OCI-LY3 (cell line): ENCODE results near the gene TMEM260.

Source experiments
- H2AFZ ChIP-seq: fragments of 200-600, 300-600 bp; shearing (Covaris generic); 2 replicates; pipeline ENCODE4 v1.6.0; 2014; ENCODE audit warnings: antibody characterized with exemption, low read depth, low read length
- H3K27ac ChIP-seq: fragments of 200-600, 300-600 bp; sonication (generic); 2 replicates; pipeline ENCODE4 v1.5.1; 2014; ENCODE audit warnings: mild to moderate bottlenecking, low read length, moderate library complexity, mixed read lengths
- H3K27me3 ChIP-seq: fragments of 200-600, 300-600 bp; sonication (generic); 2 replicates; pipeline ENCODE4 v1.6.1; 2014; ENCODE audit warnings: low read depth, low read length, mixed read lengths
- H3K36me3 ChIP-seq: fragments of 200-600, 300-600 bp; sonication (generic); replicated peaks from 2 replicates; pipeline ENCODE3; 2014; ENCODE audit warnings: low read depth, low read length, mixed read lengths
- H3K4me1 ChIP-seq: fragments of 300-600, 200-600 bp; sonication (generic); 2 replicates; pipeline ENCODE4 v1.6.1; 2014; ENCODE audit warnings: low read length, mixed read lengths
- H3K4me2 ChIP-seq: fragments of 200-600, 300-600 bp; sonication (generic); 2 replicates; pipeline ENCODE4 v1.6.1; 2014; ENCODE audit warnings: low read length, mixed read lengths
- H3K4me3 ChIP-seq: fragments of 300-600, 200-600 bp; sonication (generic); 2 replicates; pipeline ENCODE4 v1.5.1; 2014; ENCODE audit warnings: antibody characterized with exemption, mild to moderate bottlenecking, low read length, moderate library complexity
- H3K79me2 ChIP-seq: fragments of 300-600, 200-600 bp; shearing (Covaris generic); 2 replicates; pipeline ENCODE4 v1.6.1; 2014; ENCODE audit warnings: mild to moderate bottlenecking, low read length, mixed read lengths
- H3K9ac ChIP-seq: fragments of 300-600, 200-600 bp; shearing (Covaris generic); 2 replicates; pipeline ENCODE4 v1.6.0; 2014; ENCODE audit warnings: mild to moderate bottlenecking, low read length, moderate library complexity
- H3K9me3 ChIP-seq: fragments of 200-600, 300-600 bp; shearing (Covaris generic); 2 replicates; pipeline ENCODE4 v1.6.1; 2014; ENCODE audit warnings: low read length, mixed read lengths; ENCODE audit not compliant: insufficient read depth
- H4K20me1 ChIP-seq: fragments of 200-600, 300-600 bp; sonication (generic); 2 replicates; pipeline ENCODE4 v1.6.1; 2016; ENCODE audit warnings: low read length, mixed read lengths; ENCODE audit not compliant: insufficient read depth
- EZH2phosphoT487 ChIP-seq: fragments of 200-600 bp; shearing (Covaris generic); IDR thresholded peaks from 2 replicates; pipeline ENCODE4 v1.6.1; 2018; ENCODE audit warnings: antibody characterized with exemption, mixed run types, low read depth
- TF ChIP-seq, protein P1 (sequence below): fragments of 200-600, 300-600 bp; sonication (generic); IDR thresholded peaks from 2 replicates; pipeline ENCODE4 v1.5.1; 2014; ENCODE audit warnings: antibody characterized with exemption, low read length, low read depth

TMEM260 gene

DNA sequence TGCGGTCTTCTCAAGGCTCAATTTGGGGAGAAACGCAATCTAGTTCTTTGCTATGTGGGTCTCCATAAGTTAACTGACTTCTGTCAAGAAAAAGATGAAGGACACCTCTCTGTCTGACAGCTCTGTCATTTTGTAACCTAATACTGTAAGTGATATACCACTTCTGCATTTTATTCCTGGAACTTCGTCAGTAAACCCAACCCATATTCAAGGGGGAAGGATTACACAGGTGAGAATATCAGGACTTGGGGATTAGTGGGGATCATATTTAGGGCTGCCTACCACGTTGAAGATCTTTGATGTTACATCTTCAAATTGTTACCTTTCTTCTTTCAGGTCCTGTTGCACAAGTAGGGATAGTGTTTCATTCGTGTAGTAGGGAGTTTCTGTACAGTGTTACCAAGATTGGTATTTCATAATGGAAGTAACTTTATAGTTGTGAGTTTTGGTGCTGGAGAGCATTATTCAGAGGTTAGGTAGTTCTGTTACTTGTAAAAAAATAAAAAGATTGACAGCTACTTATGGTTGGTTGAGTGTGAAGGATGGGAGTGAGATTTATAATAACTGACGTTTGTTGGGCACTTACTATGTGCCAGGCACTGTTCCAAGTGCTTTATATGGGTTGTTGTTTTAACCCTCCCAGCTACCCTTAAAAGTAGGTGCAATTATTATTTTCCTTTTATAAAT lies 1.6 kb downstream of the TMEM260 start:
- Histone ChIP-seq H3K36me3 (peaks cover 4% of the 10 kb centered on the region), H4K20me1 (peaks cover 38% of the 10 kb centered on the region), H2AFZ (no peak overlapping the region), H3K4me2 (peak overlapping the region; percentile 98), H3K9ac (peak overlapping the region; percentile 85), H3K27me3 (no peaks in the 10 kb centered on the region), H3K9me3 (no peaks in the 10 kb centered on the region), H3K4me3 (peak overlapping the region; percentile 98), H3K27ac (peak overlapping the region; percentile 33), H3K4me1 (peaks cover 55% of the 10 kb centered on the region), H3K79me2 (peaks cover 44% of the 10 kb centered on the region)
- TF ChIP-seq, protein P1, sequence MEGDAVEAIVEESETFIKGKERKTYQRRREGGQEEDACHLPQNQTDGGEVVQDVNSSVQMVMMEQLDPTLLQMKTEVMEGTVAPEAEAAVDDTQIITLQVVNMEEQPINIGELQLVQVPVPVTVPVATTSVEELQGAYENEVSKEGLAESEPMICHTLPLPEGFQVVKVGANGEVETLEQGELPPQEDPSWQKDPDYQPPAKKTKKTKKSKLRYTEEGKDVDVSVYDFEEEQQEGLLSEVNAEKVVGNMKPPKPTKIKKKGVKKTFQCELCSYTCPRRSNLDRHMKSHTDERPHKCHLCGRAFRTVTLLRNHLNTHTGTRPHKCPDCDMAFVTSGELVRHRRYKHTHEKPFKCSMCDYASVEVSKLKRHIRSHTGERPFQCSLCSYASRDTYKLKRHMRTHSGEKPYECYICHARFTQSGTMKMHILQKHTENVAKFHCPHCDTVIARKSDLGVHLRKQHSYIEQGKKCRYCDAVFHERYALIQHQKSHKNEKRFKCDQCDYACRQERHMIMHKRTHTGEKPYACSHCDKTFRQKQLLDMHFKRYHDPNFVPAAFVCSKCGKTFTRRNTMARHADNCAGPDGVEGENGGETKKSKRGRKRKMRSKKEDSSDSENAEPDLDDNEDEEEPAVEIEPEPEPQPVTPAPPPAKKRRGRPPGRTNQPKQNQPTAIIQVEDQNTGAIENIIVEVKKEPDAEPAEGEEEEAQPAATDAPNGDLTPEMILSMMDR: no peak
- no peak for TF ChIP-seq EZH2phosphoT487

DNA sequence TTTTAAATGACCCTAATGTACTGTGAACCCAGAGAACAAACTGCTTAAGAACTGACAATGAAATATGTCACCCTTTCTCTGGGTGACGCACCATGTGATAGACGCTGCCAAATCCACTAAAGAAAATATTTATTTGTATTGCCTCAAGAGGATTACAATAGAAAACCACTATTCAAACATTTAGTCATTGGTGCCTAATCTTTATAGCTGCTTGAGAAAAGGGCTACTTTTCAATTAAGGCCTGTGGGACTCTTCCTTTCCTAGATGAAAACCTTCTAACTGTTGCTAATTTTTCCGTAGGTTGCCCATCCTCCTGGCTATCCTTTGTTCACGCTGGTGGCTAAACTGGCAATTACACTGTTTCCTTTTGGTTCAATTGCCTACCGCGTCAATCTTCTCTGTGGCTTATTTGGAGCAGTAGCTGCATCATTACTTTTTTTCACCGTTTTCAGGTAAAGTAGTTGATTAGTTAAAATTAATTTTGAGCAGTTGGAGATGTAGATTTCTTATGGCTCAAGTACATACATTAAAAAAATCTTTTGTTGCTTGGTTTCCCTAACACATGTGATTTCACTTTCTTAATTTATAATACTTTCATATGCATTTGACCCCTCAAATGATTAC lies 6.0 kb downstream of the TMEM260 start:
- Histone ChIP-seq H3K9me3 (no peaks in the 10 kb centered on the region), H3K27me3 (no peaks in the 10 kb centered on the region), H3K4me2 (no peak overlapping the region), H3K79me2 (peaks cover 34% of the 10 kb centered on the region), H2AFZ (no peak overlapping the region), H4K20me1 (peaks cover 33% of the 10 kb centered on the region), H3K4me3 (no peak overlapping the region), H3K36me3 (peaks cover 10% of the 10 kb centered on the region), H3K9ac (no peak overlapping the region), H3K4me1 (peaks cover 31% of the 10 kb centered on the region), H3K27ac (no peak overlapping the region)
- TF ChIP-seq EZH2phosphoT487: no peak

DNA sequence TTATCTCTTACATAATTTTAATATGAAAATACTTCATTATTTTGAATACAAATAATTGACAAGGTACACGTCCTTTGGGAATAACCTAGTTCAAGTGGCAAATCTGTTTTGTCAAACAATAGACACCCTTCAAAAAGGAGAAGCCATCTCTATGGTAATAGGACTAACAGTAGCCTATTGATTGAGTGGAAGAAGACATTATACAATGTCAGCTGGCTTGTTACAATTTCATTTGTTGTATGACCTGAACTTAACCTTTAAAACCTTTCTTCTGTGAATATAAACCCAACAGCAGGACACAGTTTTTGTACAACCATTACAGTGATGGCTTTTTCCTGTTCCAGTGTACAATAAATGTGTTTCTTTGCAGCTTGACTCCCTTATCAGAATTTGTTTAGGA lies 8.1 kb downstream of the TMEM260 start:
- Histone ChIP-seq H2AFZ (no peak overlapping the region), H3K79me2 (peaks cover 13% of the 10 kb centered on the region), H3K27me3 (no peaks in the 10 kb centered on the region), H3K4me2 (no peak overlapping the region), H4K20me1 (peaks cover 13% of the 10 kb centered on the region), H3K27ac (no peak overlapping the region), H3K4me1 (peaks cover 17% of the 10 kb centered on the region), H3K9me3 (no peaks in the 10 kb centered on the region), H3K36me3 (peaks cover 10% of the 10 kb centered on the region), H3K4me3 (no peak overlapping the region), H3K9ac (no peak overlapping the region)
- TF ChIP-seq, protein P1: no peak
- TF ChIP-seq EZH2phosphoT487: no peak

DNA sequence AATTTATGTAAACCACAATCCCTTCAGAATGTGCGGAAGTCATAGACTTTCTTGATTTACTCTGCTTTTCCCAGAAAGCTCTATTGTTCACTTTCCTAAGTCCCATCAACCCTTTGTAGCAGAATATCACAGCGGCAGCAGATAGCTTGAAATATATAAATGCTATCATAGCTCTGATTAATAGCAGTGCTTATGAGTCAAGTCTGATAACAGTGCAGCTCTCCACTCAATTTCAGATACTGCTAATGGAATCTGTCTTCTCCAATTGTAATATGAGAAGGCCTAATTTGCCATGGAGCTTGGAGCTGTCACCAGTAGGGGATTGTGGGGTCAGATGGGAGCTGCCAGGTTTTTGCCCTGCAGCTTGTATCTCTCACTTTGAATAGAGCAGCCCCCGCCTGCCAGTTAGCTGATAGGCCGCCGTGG lies 10.9 kb downstream of the TMEM260 start:
- Histone ChIP-seq H3K4me2 (no peak overlapping the region), H3K27me3 (no peaks in the 10 kb centered on the region), H4K20me1 (no peaks in the 10 kb centered on the region), H3K79me2 (no peaks in the 10 kb centered on the region), H3K36me3 (peaks cover 14% of the 10 kb centered on the region), H3K4me1 (no peaks in the 10 kb centered on the region), H3K4me3 (no peak overlapping the region), H3K9ac (no peak overlapping the region), H2AFZ (no peak overlapping the region), H3K27ac (no peak overlapping the region), H3K9me3 (no peaks in the 10 kb centered on the region)
- no peak for TF ChIP-seq EZH2phosphoT487
- TF ChIP-seq, protein P1: no peak
